DND-41 (cell line): Measurements from ENCODE around the gene MCF2L.
"Not testable (repeated sequence)": the region's sequence is repeated elsewhere in the genome, so short reads cannot be mapped to it uniquely, and the experiment has no call there.

ENCODE experiments used
- ATAC-seq: fragments of 200-7000 bp; cut with Tn5 transposase; 3 replicates; pipeline ENCODE4 v1.9.1; 2021; ENCODE audit warnings: low read depth; ENCODE audit not compliant: insufficient read depth
- DNase-seq: peaks from one replicate; pipeline ENCODE4 v3.0.0-alpha.2; 2020
- H2AFZ ChIP-seq: 2 replicates; pipeline ENCODE4 v1.6.0; 2012; ENCODE audit warnings: low read depth, low read length
- H3K27ac ChIP-seq: 2 replicates; pipeline ENCODE4 v1.5.1; 2012; ENCODE audit warnings: low read length, inconsistent platforms
- H3K27me3 ChIP-seq: fragments of 200-600 bp; sonication (generic); 2 replicates; pipeline ENCODE4 v1.6.0; 2012; ENCODE audit warnings: low read length, mild to moderate bottlenecking, inconsistent platforms; ENCODE audit not compliant: insufficient read depth, poor library complexity
- H3K36me3 ChIP-seq: 2 replicates; pipeline ENCODE4 v1.5.1; 2012; ENCODE audit warnings: low read length, inconsistent platforms; ENCODE audit not compliant: insufficient read depth
- H3K4me1 ChIP-seq: 2 replicates; pipeline ENCODE4 v1.5.1; 2012; ENCODE audit warnings: mild to moderate bottlenecking, low read length; ENCODE audit not compliant: insufficient read depth
- H3K4me2 ChIP-seq: 2 replicates; pipeline ENCODE4 v1.6.0; 2012; ENCODE audit warnings: mild to moderate bottlenecking, moderate library complexity, low read length, inconsistent platforms; ENCODE audit not compliant: insufficient read depth
- H3K4me3 ChIP-seq, 2 experiments: fragments of 200-600 bp in 1 of 2; shearing (Covaris generic) in 1 of 2; 2 replicates each; pipeline ENCODE4 v1.5.1; 2012 to 2016; ENCODE audit warnings: inconsistent platforms in 2 of 2, low read length in 2 of 2, mild to moderate bottlenecking in 2 of 2, low read depth in 1 of 2, moderate library complexity in 1 of 2
- H3K79me2 ChIP-seq: 2 replicates; pipeline ENCODE4 v1.6.0; 2012; ENCODE audit warnings: low read length, inconsistent platforms; ENCODE audit not compliant: insufficient read depth
- H3K9ac ChIP-seq: 2 replicates; pipeline ENCODE4 v1.6.0; 2012; ENCODE audit warnings: low read depth, mild to moderate bottlenecking, inconsistent platforms, low read length, moderate library complexity
- H3K9me3 ChIP-seq: 2 replicates; pipeline ENCODE4 v1.5.1; 2012; ENCODE audit warnings: low read length, moderate library complexity, mild to moderate bottlenecking, inconsistent platforms; ENCODE audit not compliant: insufficient read depth, severe bottlenecking
- H4K20me1 ChIP-seq: 2 replicates; pipeline ENCODE4 v1.6.0; 2012; ENCODE audit warnings: low read length; ENCODE audit not compliant: insufficient read depth
- CTCF ChIP-seq: IDR thresholded peaks from 2 replicates; pipeline ENCODE4 v1.5.1; 2012; ENCODE audit warnings: borderline replicate concordance, low read length, moderate library complexity, mild to moderate bottlenecking; ENCODE audit not compliant: poor library complexity, severe bottlenecking; ENCODE audit errors: extremely low read depth
- EZH2 ChIP-seq: IDR thresholded peaks from 3 replicates; pipeline ENCODE4 v1.6.1; 2012; ENCODE audit warnings: borderline replicate concordance, low read depth, mild to moderate bottlenecking, moderate library complexity, low read length, inconsistent platforms; ENCODE audit not compliant: severe bottlenecking

Gene MCF2L

GRCh38 chr13:113077953-113078901 lies 109.2 kb downstream of the MCF2L start:
- Histone ChIP-seq H4K20me1 (no peaks in the 10 kb centered on the region), H3K36me3 (no peaks in the 10 kb centered on the region), H3K4me3 (no peak overlapping the region), H3K27me3 (no peaks in the 10 kb centered on the region), H3K4me1 (no peaks in the 10 kb centered on the region), H3K9me3 (no peaks in the 10 kb centered on the region), H3K27ac (no peak overlapping the region), H3K79me2 (no peaks in the 10 kb centered on the region), H3K9ac (no peak overlapping the region), H2AFZ (no peak overlapping the region), H3K4me2 (no peak overlapping the region)
- no peak for TF ChIP-seq CTCF
- TF ChIP-seq EZH2, result no peak
- ATAC-seq, result no peak
- DNase-seq, result no peak

- Histone ChIP-seq H3K79me2 (no peaks in the 10 kb centered on the region), H4K20me1 (no peaks in the 10 kb centered on the region), H3K4me1 (no peaks in the 10 kb centered on the region), H3K4me3 (no peak overlapping the region), H3K27ac (no peak overlapping the region), H3K9ac (no peak overlapping the region), H3K4me2 (no peak overlapping the region), H2AFZ (no peak overlapping the region), H3K27me3 (no peaks in the 10 kb centered on the region), H3K9me3 (no peaks in the 10 kb centered on the region), H3K36me3 (no peaks in the 10 kb centered on the region)
- no peak for ATAC-seq
- no peak for DNase-seq
- TF ChIP-seq EZH2, result no peak
- TF ChIP-seq CTCF, result no peak
These were observed 110.1 kb downstream of the MCF2L start for GRCh38 chr13:113078902-113079780.

- ATAC-seq, H2AFZ ChIP-seq, H3K9ac ChIP-seq, H3K79me2 ChIP-seq, H3K27me3 ChIP-seq, H3K27ac ChIP-seq, H4K20me1 ChIP-seq, H3K4me2 ChIP-seq, H3K36me3 ChIP-seq, H3K9me3 ChIP-seq, H3K4me3 ChIP-seq, DNase-seq, H3K4me1 ChIP-seq: not testable (repeated sequence)
These were observed 110.7 kb downstream of the MCF2L start for GRCh38 chr13:113079781-113080080.

GRCh38 chr13:113080361-113080831 lies 111.4 kb downstream of the MCF2L start:
- H3K36me3 ChIP-seq, result no peaks in the 10 kb centered on the region
- no peak overlapping the region for H2AFZ ChIP-seq
- no peak overlapping the region for H3K9ac ChIP-seq
- DNase-seq, result no peak
- no peaks in the 10 kb centered on the region for H3K27me3 ChIP-seq
- H3K79me2 ChIP-seq, result no peaks in the 10 kb centered on the region
- H4K20me1 ChIP-seq, result no peaks in the 10 kb centered on the region
- peaks cover 8% of the 10 kb centered on the region for H3K9me3 ChIP-seq
- no peak overlapping the region for H3K4me3 ChIP-seq
- no peaks in the 10 kb centered on the region for H3K4me1 ChIP-seq
- H3K4me2 ChIP-seq, result no peak overlapping the region
- no peak overlapping the region for H3K27ac ChIP-seq
- ATAC-seq, result no peak; the same call in 2 of the 3 replicates
- TF ChIP-seq EZH2, result no peak
- TF ChIP-seq CTCF, result no peak
